Measurements from ENCODE around the gene TXNL4B.

DNA sequence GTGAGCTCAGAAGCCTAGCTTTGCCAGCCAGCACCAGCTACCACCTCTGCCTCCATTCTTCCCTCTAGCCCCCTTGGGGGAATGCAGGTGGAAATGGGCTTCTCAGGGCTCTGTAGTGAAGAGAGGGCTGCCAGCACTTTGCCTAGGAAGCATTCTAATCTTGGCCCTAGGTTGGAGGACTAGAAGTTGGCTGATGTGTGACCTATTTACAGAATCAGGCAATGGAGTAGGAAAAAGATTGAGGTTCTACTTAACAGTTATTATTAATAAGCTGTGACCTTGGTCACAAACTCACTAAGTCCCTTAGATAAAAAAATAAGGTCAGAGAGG lies 20.2 kb upstream of the TXNL4B start:
- TF ChIP-seq CTCF (IDR thresholded peaks at IDR 0.05) (no peak), POLR2AphosphoS5 (IDR thresholded peaks at IDR 0.05; ENCODE audit: low read depth, low read length) (no peak), SIN3A (IDR thresholded peaks at IDR 0.05; ENCODE audit: borderline replicate concordance, insufficient read depth, low read depth, low read length) (no peak), TCF7L2 (IDR thresholded peaks at IDR 0.05; ENCODE audit: low read depth, low read length) (no peak)
- TF ChIP-seq, protein P1, sequence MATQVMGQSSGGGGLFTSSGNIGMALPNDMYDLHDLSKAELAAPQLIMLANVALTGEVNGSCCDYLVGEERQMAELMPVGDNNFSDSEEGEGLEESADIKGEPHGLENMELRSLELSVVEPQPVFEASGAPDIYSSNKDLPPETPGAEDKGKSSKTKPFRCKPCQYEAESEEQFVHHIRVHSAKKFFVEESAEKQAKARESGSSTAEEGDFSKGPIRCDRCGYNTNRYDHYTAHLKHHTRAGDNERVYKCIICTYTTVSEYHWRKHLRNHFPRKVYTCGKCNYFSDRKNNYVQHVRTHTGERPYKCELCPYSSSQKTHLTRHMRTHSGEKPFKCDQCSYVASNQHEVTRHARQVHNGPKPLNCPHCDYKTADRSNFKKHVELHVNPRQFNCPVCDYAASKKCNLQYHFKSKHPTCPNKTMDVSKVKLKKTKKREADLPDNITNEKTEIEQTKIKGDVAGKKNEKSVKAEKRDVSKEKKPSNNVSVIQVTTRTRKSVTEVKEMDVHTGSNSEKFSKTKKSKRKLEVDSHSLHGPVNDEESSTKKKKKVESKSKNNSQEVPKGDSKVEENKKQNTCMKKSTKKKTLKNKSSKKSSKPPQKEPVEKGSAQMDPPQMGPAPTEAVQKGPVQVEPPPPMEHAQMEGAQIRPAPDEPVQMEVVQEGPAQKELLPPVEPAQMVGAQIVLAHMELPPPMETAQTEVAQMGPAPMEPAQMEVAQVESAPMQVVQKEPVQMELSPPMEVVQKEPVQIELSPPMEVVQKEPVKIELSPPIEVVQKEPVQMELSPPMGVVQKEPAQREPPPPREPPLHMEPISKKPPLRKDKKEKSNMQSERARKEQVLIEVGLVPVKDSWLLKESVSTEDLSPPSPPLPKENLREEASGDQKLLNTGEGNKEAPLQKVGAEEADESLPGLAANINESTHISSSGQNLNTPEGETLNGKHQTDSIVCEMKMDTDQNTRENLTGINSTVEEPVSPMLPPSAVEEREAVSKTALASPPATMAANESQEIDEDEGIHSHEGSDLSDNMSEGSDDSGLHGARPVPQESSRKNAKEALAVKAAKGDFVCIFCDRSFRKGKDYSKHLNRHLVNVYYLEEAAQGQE (IDR thresholded peaks at IDR 0.05; ENCODE audit: insufficient read depth in 1 of 2, low read depth in 2 of 2, low read length in 1 of 2) = no peak

All from Panc1 (cell line).